H1 (cell line): ENCODE results near the gene CBLL2. TPM values are rescaled to one million over a fixed set of nuclear protein-coding genes. Genes with fewer than 3 reads are reported as not detected.

Source experiments
- BCL11A ChIP-seq, 2 experiments: IDR thresholded peaks; one replicate each; pipeline ENCODE4 v1.6.1; 2011; ENCODE audit warnings: low read depth in 2 of 2, low read length in 2 of 2, mild to moderate bottlenecking in 2 of 2
- GTF2F1 ChIP-seq: IDR thresholded peaks from 2 replicates; pipeline ENCODE4 v1.6.1; 2012; ENCODE audit warnings: low read depth, low read length, improper control_type of control experiment, borderline replicate concordance
- KDM1A ChIP-seq: fragments of 200-600, 300-600 bp; sonication (generic); IDR thresholded peaks from 2 replicates; pipeline ENCODE4 v1.7.1; 2016; ENCODE audit warnings: mild to moderate bottlenecking, low read length, borderline replicate concordance
- MAFK ChIP-seq: IDR thresholded peaks from 2 replicates; pipeline ENCODE4 v1.6.1; 2012; ENCODE audit warnings: low read depth, mild to moderate bottlenecking, improper control_type of control experiment, low read length
- SIN3A ChIP-seq, 2 experiments: IDR thresholded peaks in 1 of 2; conservative IDR thresholded peaks in 1 of 2; 2 replicates each; pipeline ENCODE4 v1.6.1; 2011 to 2012; ENCODE audit warnings: low read length in 2 of 2, improper control_type of control experiment in 1 of 2, low read depth in 1 of 2, mild to moderate bottlenecking in 1 of 2
- SIX5 ChIP-seq: IDR thresholded peaks from 2 replicates; pipeline ENCODE4 v1.6.1; 2011; ENCODE audit warnings: mild to moderate bottlenecking, low read depth, low read length
- polyA plus RNA-seq, 7 experiments: library from polyadenylated mRNA; depleted of rRNA in 3 of 7; stranded (reverse) in 5 of 7; unstranded in 2 of 7; fragments of >200 nt in 5 of 7; fragments of 200-250 nt in 2 of 7; gene quantifications; 1 replicate in 5 of 7; 2 replicates in 1 of 7; 4 replicates in 1 of 7; pipeline versions ENCODE4 v1.2.1 to v1.2.3, GENCODE V29; 2011 to 2013; ENCODE audit warnings: missing spikeins in 2 of 7, mixed read lengths in 2 of 7
- total RNA-seq: library from RNA; stranded (reverse); fragmentation: NEBNext Ultra II Directional; extraction: Animal tissue kit (Norgen Biotek cat#: 25700); gene quantifications from 2 replicates; pipeline ENCODE4 v1.2.1, GENCODE V29; 2021

CBLL2 gene
- total and polyA plus RNA-seq, 2 of the 8 experiments (the other 6 are each of a cell fraction or from before 2014, with no cell fraction given): not detected

DNA sequence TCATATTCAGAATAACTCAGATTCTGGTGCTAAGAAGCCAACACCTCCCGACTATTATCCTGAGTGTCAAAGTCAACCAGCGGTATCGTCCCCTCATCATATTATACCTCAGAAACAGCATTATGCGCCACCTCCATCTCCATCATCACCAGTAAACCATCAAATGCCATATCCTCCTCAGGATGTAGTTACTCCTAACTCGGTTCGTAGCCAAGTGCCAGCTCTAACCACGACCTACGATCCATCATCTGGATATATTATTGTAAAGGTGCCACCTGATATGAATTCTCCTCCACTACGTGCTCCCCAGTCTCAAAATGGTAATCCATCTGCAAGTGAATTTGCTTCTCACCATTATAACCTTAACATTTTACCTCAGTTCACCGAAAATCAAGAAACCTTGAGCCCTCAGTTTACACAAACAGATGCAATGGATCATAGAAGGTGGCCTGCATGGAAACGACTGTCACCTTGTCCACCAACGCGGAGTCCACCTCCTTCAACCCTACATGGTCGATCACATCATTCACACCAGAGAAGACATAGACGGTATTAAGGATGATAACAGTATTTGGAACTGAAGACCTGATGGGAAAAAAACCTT, 1.1 kb downstream of the CBLL2 start (continued):
- TF ChIP-seq SIN3A (conservative IDR thresholded peaks at IDR 0.05 in 1 of 2, IDR thresholded peaks at IDR 0.05 in 1 of 2; ENCODE audit: low read depth in 1 of 2, low read length in 2 of 2) (no peak), MAFK (no peak), SIX5 (no peak), BCL11A (IDR thresholded peaks at IDR 0.05; ENCODE audit: low read depth in 2 of 2, low read length in 2 of 2) (no peak), KDM1A (no peak), GTF2F1 (no peak)
- TF ChIP-seq, all 59 proteins: peak for 0
